PC-3 (cell line): ENCODE results near the gene NTN4.

ENCODE experiments used
- CTCF ChIP-seq: fragments of 300-600 bp; sonication (generic); conservative IDR thresholded peaks from 2 replicates; pipeline ENCODE4 v1.5.1; 2017; ENCODE audit warnings: antibody characterized with exemption, low read depth, mild to moderate bottlenecking, low read length
- EZH2phosphoT487 ChIP-seq: fragments of 300-600 bp; sonication (generic); IDR thresholded peaks from 2 replicates; pipeline ENCODE4 v1.6.1; 2018; ENCODE audit warnings: mild to moderate bottlenecking, antibody characterized with exemption, low read length, borderline replicate concordance

- TF ChIP-seq CTCF (no peak), EZH2phosphoT487 (no peak)
Observed at GRCh38 chr12:95613021-95613420, 177.5 kb downstream of the NTN4 start.
